Ureter (tissue), 1 donor: ENCODE measurements around the gene LRRC49. TPM values are rescaled to one million over a fixed set of nuclear protein-coding genes. Genes with fewer than 3 reads are reported as not detected.
"Not testable (repeated sequence)": the region's sequence is repeated elsewhere in the genome, so short reads cannot be mapped to it uniquely, and the experiment has no call there.

Experiments
- DNase-seq: peaks from one replicate; pipeline ENCODE4 v3.0.0-alpha.2; 2020; ENCODE audit warnings: low spot score
- total RNA-seq: library from RNA; stranded (reverse); gene quantifications from one replicate; pipeline ENCODE4 v1.2.4, GENCODE V29; 2023
- donor health status: DM: yes; HTN: yes; CAD: no.

Gene LRRC49, protein sequence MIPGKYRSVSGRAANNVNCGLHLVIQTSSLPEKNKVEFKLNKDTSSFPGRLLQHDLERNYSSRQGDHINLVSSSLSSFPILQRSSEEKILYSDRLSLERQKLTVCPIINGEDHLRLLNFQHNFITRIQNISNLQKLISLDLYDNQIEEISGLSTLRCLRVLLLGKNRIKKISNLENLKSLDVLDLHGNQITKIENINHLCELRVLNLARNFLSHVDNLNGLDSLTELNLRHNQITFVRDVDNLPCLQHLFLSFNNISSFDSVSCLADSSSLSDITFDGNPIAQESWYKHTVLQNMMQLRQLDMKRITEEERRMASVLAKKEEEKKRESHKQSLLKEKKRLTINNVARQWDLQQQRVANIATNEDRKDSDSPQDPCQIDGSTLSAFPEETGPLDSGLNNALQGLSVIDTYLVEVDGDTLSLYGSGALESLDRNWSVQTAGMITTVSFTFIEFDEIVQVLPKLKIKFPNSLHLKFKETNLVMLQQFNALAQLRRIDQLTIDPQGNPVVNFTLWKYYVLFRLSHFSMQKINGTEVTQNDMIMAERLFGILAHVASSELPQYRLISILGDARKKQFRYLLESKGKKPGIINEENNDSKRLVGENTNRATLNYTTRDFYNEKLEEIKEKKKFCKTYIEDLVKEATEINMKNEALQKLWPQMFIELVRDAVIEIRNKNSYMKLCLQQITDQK
- 28.1 TPM for total RNA-seq

DNA sequence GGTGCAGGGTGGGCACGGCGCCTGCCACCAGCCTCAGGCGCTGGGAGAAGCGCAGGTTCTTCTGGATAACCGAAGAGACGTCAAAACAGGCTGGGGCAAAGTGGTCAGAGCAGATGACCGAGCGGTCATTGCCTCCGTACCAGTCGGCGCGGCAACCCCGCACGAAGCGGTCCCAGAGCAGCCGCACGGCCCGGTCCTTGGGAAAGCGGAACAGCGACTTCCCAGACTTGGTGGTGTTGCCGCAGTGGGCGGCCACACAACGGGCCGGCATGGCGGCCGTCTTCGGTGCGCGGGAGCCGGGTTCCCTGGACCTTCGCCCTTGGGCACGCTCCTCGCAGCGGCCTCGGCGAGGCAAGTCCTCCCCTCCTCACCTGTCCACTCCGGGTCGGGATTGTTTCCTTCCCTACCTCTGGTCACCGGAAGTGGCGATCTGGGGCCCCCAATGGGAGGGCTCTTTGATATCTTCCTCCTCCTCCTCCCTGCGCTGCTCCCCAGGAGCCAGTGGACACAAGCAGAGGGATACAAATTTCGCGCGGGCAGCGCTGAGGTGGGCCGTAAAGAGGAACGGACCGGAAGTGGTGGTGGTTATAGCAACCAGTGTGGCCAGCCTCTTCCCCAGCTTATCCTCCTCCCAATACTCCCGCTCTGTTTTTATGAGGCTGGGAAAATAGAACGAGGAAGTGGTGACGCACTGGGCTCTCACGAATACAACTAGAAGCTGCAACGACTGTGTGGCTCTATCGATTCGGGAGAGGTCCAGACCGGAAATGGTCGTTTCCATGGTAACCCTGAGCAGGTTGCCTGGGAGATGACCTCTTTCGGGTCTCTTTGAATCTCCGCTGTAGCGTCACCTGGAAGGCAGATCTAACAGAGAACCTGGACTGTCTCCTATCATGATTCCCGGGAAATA is at the start of gene LRRC49, which contains the start of gene THAP10:
LRRC49 (plus strand) TSS at position 825 of the 910 bp plus-strand sequence; CDS start at position 894, 69 bp downstream.
THAP10 (minus strand) TSS at position 432 of the 910 bp plus-strand sequence; CDS start at position 271, 161 bp downstream.
- peak; percentile 91 for DNase-seq

- DNase-seq, result no peak
Measured at GRCh38 chr15:70845602-70846360, 46.8 kb upstream of the LRRC49 start.

DNA sequence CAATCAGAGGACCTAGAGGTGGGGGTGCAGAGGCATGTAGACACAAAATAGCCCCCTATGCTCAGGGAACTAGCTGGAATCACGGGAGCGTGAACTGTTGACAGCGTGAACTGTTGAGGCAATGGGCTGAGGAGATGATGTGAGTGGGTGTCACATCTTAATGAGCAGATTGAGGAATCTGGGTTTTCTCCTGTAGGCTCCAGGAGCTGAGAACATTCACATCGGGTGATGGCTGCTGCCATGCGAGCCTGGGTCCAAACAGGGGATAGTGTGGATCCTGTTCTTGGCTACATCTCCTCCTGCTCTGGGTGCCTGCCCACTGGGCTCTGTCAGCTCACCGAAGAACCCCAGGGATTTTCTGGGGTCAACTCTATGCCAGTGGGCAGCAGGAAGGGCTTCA is 40.7 kb upstream of the LRRC49 start:
- DNase-seq, result no peak

GRCh38 chr15:70852501-70853317 is 39.9 kb upstream of the LRRC49 start:
- DNase-seq, result no peak

DNA sequence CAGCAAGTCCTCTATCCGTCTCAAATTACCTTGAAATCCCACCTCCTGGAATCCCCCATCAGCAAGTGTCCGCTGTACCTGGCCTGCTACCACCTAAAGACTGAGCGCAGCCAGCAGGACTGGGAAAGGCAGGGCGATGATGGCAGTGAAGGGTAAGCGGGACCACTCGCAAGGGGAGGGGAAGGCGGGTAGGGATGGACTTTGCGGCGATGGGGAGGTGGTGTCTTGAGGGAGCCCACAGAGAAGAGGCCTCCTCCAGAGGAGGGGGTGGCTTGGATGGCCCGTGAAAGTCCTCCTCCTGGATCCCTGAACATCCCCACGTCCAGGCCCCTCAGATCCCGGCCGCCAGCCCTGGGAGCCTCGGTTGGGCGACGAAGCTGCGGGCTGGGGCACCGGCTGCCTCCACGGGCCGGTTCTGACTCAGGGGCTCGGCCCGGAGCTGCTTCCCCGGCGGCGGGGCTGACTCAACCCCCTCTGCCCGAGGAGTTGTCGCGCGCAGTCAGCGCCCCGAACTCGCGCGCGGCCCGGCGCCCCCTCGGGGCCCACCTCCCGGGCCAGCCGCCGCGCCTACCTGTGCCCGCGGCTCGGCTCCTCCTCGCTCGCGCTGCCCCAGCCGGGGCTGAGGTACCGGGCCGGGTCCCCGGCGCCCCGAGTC is 39.2 kb upstream of the LRRC49 start:
- DNase-seq, result no peak

GRCh38 chr15:70853973-70854665 is 38.5 kb upstream of the LRRC49 start, which contains the start of gene LARP6:
TSS of gene LARP6 (minus strand) at chr15:70854157. CDS start at chr15:70854088, 69 bp downstream.
- no peak for DNase-seq

DNA sequence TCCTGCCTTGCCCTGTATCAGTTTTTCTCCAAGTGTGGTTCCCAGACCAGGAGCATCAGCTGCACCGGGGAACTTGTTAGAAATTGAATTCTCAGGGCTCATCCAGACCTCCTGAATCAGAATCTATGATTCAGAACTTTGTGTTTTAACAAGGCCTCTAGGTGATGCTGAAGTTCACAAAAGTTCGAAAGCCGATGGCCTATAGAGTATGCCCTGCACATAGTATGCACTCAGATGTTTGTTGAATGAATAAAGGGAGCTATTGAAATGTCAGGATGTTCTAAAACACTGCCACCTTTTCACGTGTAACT is 38.0 kb upstream of the LRRC49 start:
- no peak for DNase-seq

DNA sequence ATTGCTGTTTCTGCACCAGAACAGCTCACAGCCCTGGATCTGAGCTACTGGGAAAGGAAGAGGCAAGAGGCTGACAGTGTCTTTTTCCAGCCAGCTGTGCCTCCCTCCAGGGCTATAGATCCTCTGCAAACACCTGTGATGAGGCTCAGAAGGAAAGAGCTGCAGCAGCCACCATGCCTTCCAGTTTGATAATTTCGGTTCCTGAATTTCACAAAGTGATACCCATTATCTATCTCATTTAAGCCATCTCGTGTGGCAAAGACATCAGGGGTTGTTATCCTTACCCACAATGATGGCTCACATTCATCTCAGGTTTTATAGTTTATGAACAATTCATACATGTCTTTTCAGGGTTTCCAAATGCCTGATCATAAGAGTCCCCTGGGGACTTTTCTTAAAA is 36.9 kb upstream of the LRRC49 start:
- no peak for DNase-seq

DNA sequence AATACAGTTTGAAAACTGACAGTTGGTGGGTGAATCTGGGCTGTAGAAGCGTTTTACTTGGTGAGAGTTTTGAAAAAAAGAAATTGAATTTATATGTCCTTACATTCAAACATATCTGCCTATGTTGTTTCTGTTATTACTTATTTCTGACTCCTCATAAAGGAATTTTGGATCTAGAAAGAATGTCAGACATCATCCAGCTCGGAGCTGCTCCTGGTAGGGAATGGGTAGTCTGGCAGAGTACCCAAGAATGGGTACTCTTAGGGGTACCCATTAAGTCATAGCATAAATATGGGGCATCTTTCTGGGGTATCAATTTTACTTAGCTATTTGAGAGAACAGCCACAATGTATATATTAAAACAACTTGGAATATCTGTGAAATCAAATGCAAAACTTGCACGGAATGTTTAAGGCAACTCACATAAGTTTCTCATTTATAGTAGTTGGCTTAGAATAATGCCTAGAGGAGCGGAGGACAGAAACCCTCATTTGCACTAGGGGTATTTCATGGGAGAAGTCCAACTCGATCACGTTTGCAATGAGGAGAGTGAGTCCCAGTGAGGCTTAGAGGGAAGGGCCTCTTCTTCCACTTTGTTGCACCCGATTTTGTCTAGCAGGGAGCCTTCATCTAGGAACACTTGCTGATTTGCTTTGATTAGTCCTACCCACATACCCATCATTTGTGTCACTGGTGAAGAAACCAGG is 36.3 kb upstream of the LRRC49 start:
- DNase-seq, result no peak

- DNase-seq, result peak; percentile 83
Measured at GRCh38 chr15:70856884-70857561, 35.6 kb upstream of the LRRC49 start.

DNA sequence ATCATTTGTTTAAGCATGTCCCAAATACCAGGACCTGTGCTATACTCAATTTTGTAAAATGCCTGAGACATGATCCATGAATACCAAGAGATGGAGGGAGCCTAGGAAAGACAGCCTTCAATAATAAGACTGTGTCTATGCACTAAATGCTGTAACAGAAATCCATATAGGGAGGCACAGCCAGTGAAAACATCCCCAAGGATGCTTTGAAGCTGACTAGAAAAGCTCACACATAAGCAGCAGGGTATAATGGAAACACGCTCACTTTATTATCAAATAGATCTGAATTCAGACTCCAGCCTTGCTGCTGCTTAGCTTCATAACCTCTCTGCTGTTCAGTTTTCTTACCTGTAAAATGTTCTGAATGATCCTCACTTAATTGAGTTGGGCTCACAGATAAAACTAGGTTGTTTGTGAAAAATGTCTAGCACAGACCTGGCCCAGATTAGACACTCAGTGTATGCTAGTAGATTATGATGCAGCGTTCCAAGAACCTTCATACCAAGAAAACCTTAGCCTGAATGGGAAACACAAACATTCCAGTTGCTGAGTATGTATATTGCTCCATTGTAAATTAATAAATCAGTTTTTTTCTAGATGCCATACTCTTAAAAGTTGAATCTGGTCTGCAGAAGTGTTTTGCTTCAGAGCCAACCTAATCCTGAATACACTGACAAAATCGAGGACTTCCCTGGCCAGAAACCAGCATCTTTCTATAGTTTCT is 34.9 kb upstream of the LRRC49 start:
- no peak for DNase-seq

DNA sequence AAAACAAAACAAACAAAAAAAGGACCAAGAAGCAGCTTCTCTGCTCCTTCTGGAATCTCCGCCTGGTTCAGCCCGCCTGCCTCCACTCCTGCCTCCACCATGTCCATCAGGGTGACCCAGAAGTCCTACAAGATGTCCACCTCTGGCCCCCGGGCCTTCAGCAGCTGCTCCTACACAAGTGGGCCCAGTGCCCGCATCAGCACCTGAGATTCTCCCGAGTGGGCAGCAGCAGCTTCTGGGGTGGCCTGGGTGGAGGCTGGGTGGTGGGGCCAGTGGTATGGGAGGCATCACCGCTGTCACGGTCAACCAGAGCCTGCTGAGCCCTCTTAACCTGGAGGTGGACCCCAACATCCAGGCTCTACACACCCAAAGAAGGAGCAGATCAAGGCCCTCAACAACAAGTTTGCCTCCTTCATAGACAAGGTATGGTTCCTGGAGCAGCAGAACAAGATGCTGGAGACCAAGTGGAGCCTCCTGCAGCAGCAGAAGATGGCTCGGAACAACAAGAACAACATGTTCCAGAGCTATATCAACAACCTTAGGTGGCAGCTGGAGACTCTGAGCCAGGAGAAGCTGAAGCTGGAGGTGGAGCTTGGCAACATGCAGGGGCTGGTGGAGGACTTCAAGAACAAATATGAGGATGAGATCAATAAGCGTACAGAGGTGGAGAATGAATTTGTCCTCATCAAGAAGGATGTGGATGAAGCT is 33.9 kb upstream of the LRRC49 start:
- not testable (repeated sequence) for DNase-seq

DNA sequence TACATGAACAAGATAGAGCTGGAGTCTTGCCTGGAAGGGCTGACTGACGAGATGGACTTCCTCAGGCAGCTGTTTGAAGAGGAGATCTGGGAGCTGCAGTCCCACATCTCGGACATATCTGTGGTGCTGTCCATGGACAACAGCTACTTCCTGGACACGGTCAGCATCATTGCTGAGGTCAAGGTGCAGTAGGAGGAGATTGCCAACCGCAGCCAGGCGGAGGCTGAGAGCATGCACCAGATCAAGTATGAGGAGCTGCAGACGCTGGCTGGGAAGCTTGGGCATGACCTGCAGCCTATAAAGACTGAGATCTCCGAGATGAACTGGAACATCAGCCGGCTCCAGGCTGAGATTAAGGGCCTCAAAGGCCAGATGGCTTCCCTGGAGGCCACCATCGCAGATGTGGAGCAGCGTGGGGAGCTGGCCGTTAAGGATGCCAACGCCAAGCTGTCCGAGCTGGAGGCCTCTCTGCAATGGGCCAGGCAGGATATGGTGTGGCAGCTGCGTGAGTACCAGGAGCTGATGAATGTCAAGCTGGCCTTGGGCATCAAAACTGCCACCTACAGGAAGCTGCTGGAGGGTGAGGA is 33.2 kb upstream of the LRRC49 start:
- no peak for DNase-seq

GRCh38 chr15:70859998-70860397 is 32.6 kb upstream of the LRRC49 start:
- no peak for DNase-seq

GRCh38 chr15:70863450-70864218 is 29.0 kb upstream of the LRRC49 start:
- DNase-seq, result no peak
